ENCODE results near the gene TCF7L2.

GRCh38 chr10:113113241-113113640 lies 163.2 kb downstream of the TCF7L2 start:
- TF ChIP-seq CTCF (IDR thresholded peaks at IDR 0.05; ENCODE audit: insufficient read depth, low read length, poor library complexity, severe bottlenecking) = no peak
- no peak for TF ChIP-seq EZH2phosphoT487 (conservative IDR thresholded peaks at IDR 0.05; ENCODE audit: low read length)

Data from SU-DHL-6 (cell line).